ENCODE results near the gene EYA2. TPM values are rescaled to one million over a fixed set of nuclear protein-coding genes. Genes with fewer than 3 reads are reported as not detected.

EYA2 gene
- polyA plus RNA-seq, 6 donors from 2014 or later, result not detected

DNA sequence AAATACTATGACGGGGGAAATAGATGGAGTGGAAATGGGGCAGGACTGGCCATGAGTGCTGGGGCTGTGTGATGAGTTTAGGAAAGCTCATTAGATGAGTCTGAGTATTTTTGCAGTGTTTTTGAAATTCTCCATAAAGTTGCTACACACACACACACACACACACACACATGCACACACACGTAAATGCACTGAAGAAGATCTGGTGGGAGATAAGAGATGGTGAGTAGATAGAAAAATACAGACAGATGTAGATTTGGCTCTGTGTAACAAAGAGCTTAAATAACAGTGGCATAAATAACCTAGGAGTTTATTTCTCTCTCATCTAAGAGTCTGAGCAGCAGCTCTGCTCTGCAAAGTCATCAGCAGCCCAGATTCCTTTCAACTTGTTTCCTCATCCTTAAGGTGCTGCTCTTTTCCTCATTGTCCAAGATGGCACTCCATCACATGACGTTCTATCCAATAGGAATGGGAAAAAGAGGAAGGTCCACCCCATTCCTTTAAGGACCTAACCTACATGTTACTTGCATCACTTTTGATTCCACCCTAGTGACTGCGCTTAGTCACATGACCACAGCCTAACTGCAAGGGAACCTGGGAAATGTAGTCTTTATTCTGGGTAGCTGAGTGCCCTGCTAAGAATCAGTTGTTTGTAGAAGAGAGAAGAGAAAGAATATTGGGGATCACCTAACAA lies 76.4 kb downstream of the EYA2 start:
- peaks cover 0 to 2% (median 0%) of the 10 kb centered on the region in 7 donors for H3K9me3 Mint-ChIP-seq
- no peak overlapping the region for H3K27ac Mint-ChIP-seq
- no peak for ATAC-seq (ENCODE audit: low read depth in 2 of 2)
- H3K4me1 Mint-ChIP-seq, result peaks cover 0 to 3% (median 0%) of the 10 kb centered on the region in 3 donors
- H3K27me3 Mint-ChIP-seq, result peaks cover 19 to 45% (median 28%) of the 10 kb centered on the region in 3 donors
- no peak for DNase-seq
- no peak overlapping the region for H3K4me3 Mint-ChIP-seq
- H3K36me3 Mint-ChIP-seq, result no peaks in the 10 kb centered on the region

GRCh38 chr20:46973766-46974165 lies 79.1 kb downstream of the EYA2 start:
- no peak for ATAC-seq (ENCODE audit: low read depth in 2 of 2)
- no peaks in the 10 kb centered on the region for H3K36me3 Mint-ChIP-seq
- no peak overlapping the region for H3K27ac Mint-ChIP-seq
- peaks cover 0 to 3% (median 0%) of the 10 kb centered on the region in 7 donors for H3K9me3 Mint-ChIP-seq
- no peak overlapping the region for H3K4me3 Mint-ChIP-seq
- H3K27me3 Mint-ChIP-seq, result peaks cover 17 to 60% (median 38%) of the 10 kb centered on the region in 3 donors
- peaks cover 0 to 3% (median 0%) of the 10 kb centered on the region in 3 donors for H3K4me1 Mint-ChIP-seq
- DNase-seq, result no peak

DNA sequence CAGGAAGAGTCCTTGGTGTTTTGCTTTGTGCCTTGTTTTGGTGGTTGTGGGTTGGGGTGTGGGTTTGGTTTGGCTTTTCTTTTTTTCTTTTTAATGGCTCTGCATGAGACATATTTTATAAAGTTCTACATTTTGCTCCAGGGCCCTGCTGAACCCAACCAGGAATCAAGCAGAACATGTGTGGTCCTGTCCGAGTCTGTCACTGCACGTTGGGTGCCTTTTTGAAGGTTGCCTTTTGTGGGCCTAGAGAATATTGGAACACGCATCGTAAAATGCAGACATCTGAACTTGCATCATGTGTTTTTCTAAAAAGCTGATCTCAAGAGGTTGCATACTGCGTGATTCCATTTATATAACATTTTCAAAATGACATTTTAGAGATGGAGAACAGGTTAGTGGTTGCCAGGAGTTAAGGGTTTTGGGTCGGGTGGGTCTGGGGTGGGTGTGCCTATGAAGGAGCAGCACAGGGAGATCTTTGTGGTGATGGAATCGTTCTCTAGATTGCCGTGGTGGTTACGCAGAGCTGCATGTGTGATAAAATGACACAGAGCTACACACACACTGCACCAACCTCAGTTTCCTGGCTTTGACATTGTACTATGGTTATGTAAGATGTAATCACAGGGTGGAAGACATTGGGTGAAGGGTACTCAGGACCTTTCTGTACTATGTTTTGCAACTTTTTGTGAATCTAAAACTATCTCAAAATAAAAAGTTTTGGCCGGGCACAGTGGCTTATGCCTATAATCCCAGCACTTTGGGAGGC lies 80.2 kb downstream of the EYA2 start:
- H3K4me1 Mint-ChIP-seq, result peaks cover 0 to 3% (median 0%) of the 10 kb centered on the region in 3 donors

GRCh38 chr20:46975976-46976375 lies 81.3 kb downstream of the EYA2 start:
- Mint-ChIP-seq H3K9me3 (peaks cover 0 to 3% (median 0%) of the 10 kb centered on the region in 7 donors), H3K27ac (no peak overlapping the region), H3K4me3 (no peak overlapping the region), H3K4me1 (peaks cover 0 to 3% (median 0%) of the 10 kb centered on the region in 3 donors), H3K27me3 (peaks cover 31 to 55% (median 39%) of the 10 kb centered on the region in 3 donors), H3K36me3 (no peaks in the 10 kb centered on the region)
- ATAC-seq (ENCODE audit: low read depth in 2 of 2) (no peak), DNase-seq (no peak)

More for the DNA sequence above, 80.2 kb downstream of the EYA2 start:
- Mint-ChIP-seq H3K36me3 (no peaks in the 10 kb centered on the region), H3K9me3 (peaks cover 0 to 3% (median 0%) of the 10 kb centered on the region in 7 donors), H3K4me3 (no peak overlapping the region), H3K27ac (no peak overlapping the region), H3K27me3 (peaks cover 22 to 62% (median 37%) of the 10 kb centered on the region in 3 donors)
- no peak for ATAC-seq (ENCODE audit: low read depth in 2 of 2)
- DNase-seq, result no peak

GRCh38 chr20:46977204-46977603 lies 82.6 kb downstream of the EYA2 start:
- Mint-ChIP-seq H3K27ac (no peak overlapping the region), H3K27me3 (peaks cover 33 to 49% (median 39%) of the 10 kb centered on the region in 3 donors), H3K36me3 (peaks cover 0 to 3% of the 10 kb centered on the region in 2 donors), H3K4me3 (no peak overlapping the region), H3K9me3 (peaks cover 2 to 7% (median 3%) of the 10 kb centered on the region in 7 donors), H3K4me1 (no peaks in the 10 kb centered on the region)
- ATAC-seq (ENCODE audit: low read depth in 2 of 2) (no peak), DNase-seq (no peak)

DNA sequence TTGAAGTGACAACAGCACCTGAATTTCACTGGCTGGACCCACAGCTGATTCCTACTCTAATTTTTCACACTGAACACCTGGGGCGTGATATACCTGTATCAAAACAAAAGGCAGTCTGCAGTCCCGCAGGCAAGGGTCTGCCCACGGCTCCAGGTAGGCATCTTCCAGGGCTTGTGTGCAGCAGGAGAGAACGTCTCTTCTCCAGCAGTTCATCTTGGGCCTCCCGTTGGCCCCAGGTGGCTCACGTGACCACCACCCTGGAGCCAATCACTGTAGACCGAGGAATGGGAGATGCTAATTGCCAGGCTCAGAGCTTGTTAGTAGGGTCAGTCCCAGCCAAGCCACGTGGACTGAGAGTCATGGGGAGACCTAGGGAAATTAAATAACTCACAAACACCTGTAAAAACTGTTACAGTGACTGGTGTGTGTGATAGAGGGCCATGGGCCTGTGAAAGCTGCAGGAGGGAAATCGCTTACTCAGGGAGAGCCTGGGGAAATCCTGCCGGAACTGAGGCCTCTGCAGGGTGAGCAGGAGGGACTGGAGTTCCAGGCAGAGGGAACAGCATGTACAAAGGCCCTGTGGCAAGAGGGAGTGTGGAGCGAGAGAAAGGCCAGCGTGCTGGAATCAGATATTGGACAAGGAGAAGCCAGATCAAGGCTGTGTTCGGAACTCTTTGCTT lies 83.4 kb downstream of the EYA2 start:
- H3K9me3 Mint-ChIP-seq, result peaks cover 6 to 15% (median 10%) of the 10 kb centered on the region in 7 donors
- H3K4me3 Mint-ChIP-seq, result no peak overlapping the region
- peaks cover 33 to 48% (median 44%) of the 10 kb centered on the region in 3 donors for H3K27me3 Mint-ChIP-seq
- no peak for ATAC-seq (ENCODE audit: low read depth in 2 of 2)
- peak overlapping the region in 1 of 6 donors; percentile 85 for H3K27ac Mint-ChIP-seq
- DNase-seq, result no peak
- no peaks in the 10 kb centered on the region for H3K4me1 Mint-ChIP-seq
- peaks cover under 1 to 9% of the 10 kb centered on the region in 2 donors for H3K36me3 Mint-ChIP-seq

GRCh38 chr20:46978951-46979491 lies 84.4 kb downstream of the EYA2 start:
- Mint-ChIP-seq H3K9me3 (peaks cover 6 to 25% (median 18%) of the 10 kb centered on the region in 7 donors), H3K27me3 (peaks cover 30 to 52% (median 38%) of the 10 kb centered on the region in 3 donors), H3K4me3 (no peak overlapping the region), H3K4me1 (no peaks in the 10 kb centered on the region), H3K27ac (no peak overlapping the region), H3K36me3 (peaks cover 6 to 9% of the 10 kb centered on the region in 2 donors)
- ATAC-seq (ENCODE audit: low read depth in 2 of 2) (no peak), DNase-seq (no peak)

DNA sequence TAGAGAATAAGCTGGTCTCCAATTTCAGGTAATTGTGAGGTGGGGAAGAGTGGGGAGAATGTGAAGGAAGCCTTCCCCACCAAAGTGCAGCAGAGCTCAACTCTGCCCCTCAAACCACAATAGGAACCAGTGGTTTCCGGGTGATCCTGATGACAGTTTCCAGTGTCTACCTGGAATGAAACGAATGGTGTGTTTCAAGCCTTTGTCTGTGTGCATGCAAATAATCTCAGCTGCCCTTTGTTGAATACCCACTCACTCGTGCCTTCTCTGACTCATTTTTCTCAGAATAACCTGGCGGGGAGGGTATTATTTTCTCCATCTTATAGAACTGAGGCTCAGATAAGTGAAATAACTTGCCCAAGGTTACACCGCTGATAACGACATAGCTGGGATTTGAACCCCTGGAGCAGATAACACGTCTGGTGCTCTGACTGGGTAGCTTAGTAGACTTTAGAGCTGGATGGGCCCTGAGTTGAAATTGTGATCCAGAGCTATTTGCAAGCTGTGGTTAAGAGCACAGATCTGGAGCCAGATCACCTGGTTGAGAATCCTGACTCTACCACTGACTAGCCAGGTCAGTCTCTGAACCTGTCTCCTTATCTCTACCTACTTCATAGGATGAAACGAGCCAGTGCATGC lies 85.1 kb downstream of the EYA2 start:
- no peak for ATAC-seq (ENCODE audit: low read depth in 2 of 2)
- no peak overlapping the region for H3K4me3 Mint-ChIP-seq
- H3K4me1 Mint-ChIP-seq, result no peaks in the 10 kb centered on the region
- H3K9me3 Mint-ChIP-seq, result peaks cover 9 to 32% (median 20%) of the 10 kb centered on the region in 7 donors
- no peak for DNase-seq
- H3K27ac Mint-ChIP-seq, result no peak overlapping the region
- peaks cover 6 to 9% of the 10 kb centered on the region in 2 donors for H3K36me3 Mint-ChIP-seq
- peaks cover 27 to 56% (median 36%) of the 10 kb centered on the region in 3 donors for H3K27me3 Mint-ChIP-seq

GRCh38 chr20:46981184-46981583 lies 86.5 kb downstream of the EYA2 start:
- H3K27me3 Mint-ChIP-seq, result peaks cover 27 to 60% (median 36%) of the 10 kb centered on the region in 3 donors
- DNase-seq, result no peak
- no peak overlapping the region for H3K27ac Mint-ChIP-seq
- H3K9me3 Mint-ChIP-seq, result peaks cover 9 to 40% (median 20%) of the 10 kb centered on the region in 7 donors
- no peak for ATAC-seq (ENCODE audit: low read depth in 2 of 2)
- no peak overlapping the region for H3K4me3 Mint-ChIP-seq
- H3K36me3 Mint-ChIP-seq, result peaks cover 6 to 9% of the 10 kb centered on the region in 2 donors
- no peaks in the 10 kb centered on the region for H3K4me1 Mint-ChIP-seq

- DNase-seq, result no peak
- Mint-ChIP-seq H3K27ac (no peak overlapping the region), H3K9me3 (peaks cover 9 to 40% (median 20%) of the 10 kb centered on the region in 7 donors), H3K4me3 (no peak overlapping the region), H3K36me3 (peaks cover 6 to 9% of the 10 kb centered on the region in 2 donors), H3K4me1 (no peaks in the 10 kb centered on the region), H3K27me3 (peaks cover 24 to 48% (median 26%) of the 10 kb centered on the region in 3 donors)
- no peak for ATAC-seq (ENCODE audit: low read depth in 2 of 2)
Measured at GRCh38 chr20:46983466-46983865, 88.8 kb downstream of the EYA2 start.

DNA sequence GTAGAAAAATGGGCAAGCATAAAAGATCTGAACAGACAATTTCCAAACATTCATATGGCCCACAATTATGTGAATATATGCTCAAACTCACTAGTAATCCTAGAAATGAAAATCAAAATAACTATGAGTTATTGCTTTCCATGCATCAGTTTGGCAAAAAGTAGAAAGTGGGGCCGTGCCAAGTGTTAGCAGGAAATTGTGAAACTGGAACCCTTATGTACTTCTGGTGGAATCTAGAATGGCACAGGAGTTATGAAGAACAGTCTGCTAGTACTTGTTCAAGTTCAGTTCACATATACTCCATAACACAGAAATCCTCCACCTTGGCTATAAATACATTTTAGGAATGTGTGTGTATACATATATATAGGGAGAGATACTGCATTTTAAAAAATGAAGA lies 89.8 kb downstream of the EYA2 start:
- peaks cover 18 to 40% (median 22%) of the 10 kb centered on the region in 3 donors for H3K27me3 Mint-ChIP-seq

GRCh38 chr20:46985250-46985649 lies 90.6 kb downstream of the EYA2 start:
- H3K9me3 Mint-ChIP-seq, result peaks cover 9 to 40% (median 20%) of the 10 kb centered on the region in 7 donors
- peaks cover 6 to 9% of the 10 kb centered on the region in 2 donors for H3K36me3 Mint-ChIP-seq
- H3K27ac Mint-ChIP-seq, result no peak overlapping the region
- DNase-seq, result no peak
- no peaks in the 10 kb centered on the region for H3K4me1 Mint-ChIP-seq
- ATAC-seq (ENCODE audit: low read depth in 2 of 2), result no peak
- H3K27me3 Mint-ChIP-seq, result peaks cover 15 to 36% (median 19%) of the 10 kb centered on the region in 3 donors
- no peak overlapping the region for H3K4me3 Mint-ChIP-seq

More for the DNA sequence above, 89.8 kb downstream of the EYA2 start:
- ATAC-seq (ENCODE audit: low read depth in 2 of 2) (no peak), DNase-seq (no peak)
- no peak overlapping the region for H3K4me3 Mint-ChIP-seq
- H3K4me1 Mint-ChIP-seq, result no peaks in the 10 kb centered on the region
- H3K36me3 Mint-ChIP-seq, result peaks cover 6 to 9% of the 10 kb centered on the region in 2 donors
- H3K9me3 Mint-ChIP-seq, result peaks cover 9 to 40% (median 20%) of the 10 kb centered on the region in 7 donors
- no peak overlapping the region for H3K27ac Mint-ChIP-seq

Measured in naive B cell (primary cell).